ENCODE data around the gene CFAP161. TPM values are rescaled to one million over a fixed set of nuclear protein-coding genes. Genes with fewer than 3 reads are reported as not detected.

The CFAP161 gene
- total RNA-seq, 4 donors from 2014 or later = 6.6 TPM; not detected in 3

DNA sequence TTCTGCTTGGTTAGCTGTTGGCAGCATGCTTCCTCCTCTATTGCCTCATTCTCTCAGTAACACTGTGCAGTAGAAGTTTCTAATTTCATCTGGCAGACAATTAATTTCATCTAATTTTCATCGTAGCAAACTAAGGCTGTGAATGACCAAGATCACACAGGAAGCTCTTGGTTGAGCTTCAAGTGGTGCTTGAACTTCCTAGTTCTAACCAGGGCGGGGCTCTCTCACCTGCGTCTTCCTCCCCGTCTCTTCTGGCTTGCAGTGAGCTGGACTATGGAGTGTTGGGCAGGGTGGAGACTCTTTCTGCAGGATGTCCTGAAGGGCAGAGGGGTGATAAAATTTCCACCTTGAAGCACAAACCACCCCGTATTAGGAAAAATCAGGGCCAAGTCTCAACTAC is 60.7 kb downstream of the CFAP161 start:
- no peaks in the 10 kb centered on the region for H3K4me1 ChIP-seq
- no peak overlapping the region for H3K27ac ChIP-seq
- H3K9me3 ChIP-seq = no peaks in the 10 kb centered on the region
- no peaks in the 10 kb centered on the region for H3K36me3 ChIP-seq
- no peak for DNase-seq
- no peaks in the 10 kb centered on the region for H3K27me3 ChIP-seq
- TF ChIP-seq CTCF (IDR thresholded peaks at IDR 0.05) (no peak), POLR2A (IDR thresholded peaks at IDR 0.05) (no peak)
- no peak overlapping the region for H3K4me3 ChIP-seq

DNA sequence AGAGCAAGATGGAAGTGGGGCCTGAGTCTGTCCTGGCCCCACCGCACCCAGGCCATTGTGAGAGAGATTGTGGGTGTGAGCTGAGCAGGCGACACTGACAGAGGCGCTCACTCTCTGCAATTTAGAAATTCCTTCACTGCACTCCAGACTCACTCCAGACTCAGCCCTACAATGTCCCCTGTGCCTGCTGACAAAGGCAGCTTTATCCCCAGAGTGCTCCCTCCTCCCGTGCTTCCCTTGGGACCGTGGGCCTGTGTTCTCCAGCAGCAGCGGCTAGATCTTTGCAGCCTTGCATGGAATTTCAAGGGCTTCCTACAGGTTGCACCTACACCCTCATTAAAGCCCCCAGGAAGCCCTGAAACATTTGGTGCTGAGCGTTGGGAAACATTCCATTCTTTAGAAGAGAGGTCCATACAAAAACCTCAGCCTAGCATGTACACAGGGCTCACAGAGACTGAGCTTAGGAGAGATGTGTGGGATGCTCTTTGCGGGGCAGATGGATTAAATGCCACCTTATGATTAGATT is 61.3 kb downstream of the CFAP161 start:
- TF ChIP-seq CTCF (IDR thresholded peaks at IDR 0.05) (no peak), POLR2A (IDR thresholded peaks at IDR 0.05) (no peak)
- Histone ChIP-seq H3K4me1 (no peaks in the 10 kb centered on the region), H3K9me3 (no peaks in the 10 kb centered on the region), H3K36me3 (no peaks in the 10 kb centered on the region), H3K4me3 (no peak overlapping the region), H3K27me3 (no peaks in the 10 kb centered on the region), H3K27ac (no peak overlapping the region)
- no peak for DNase-seq

- H3K9me3 ChIP-seq = no peaks in the 10 kb centered on the region
- TF ChIP-seq POLR2A (IDR thresholded peaks at IDR 0.05) (no peak), CTCF (IDR thresholded peaks at IDR 0.05) (no peak)
- H3K27ac ChIP-seq = no peak within 1 kb of the TSS
- H3K4me3 ChIP-seq = no peak within 1 kb of the TSS
- no peak for DNase-seq
- no peaks in the 10 kb centered on the region for H3K36me3 ChIP-seq
- H3K4me1 ChIP-seq = no peaks in the 10 kb centered on the region
- H3K27me3 ChIP-seq = no peaks in the 10 kb centered on the region
Observed at GRCh38 chr15:81196576-81197254, 62.6 kb downstream of the CFAP161 start, which contains the start of gene IL16. IL16 (plus strand) TSS chr15:81196879; CDS start chr15:81225400, 28,521 bp downstream.

DNA sequence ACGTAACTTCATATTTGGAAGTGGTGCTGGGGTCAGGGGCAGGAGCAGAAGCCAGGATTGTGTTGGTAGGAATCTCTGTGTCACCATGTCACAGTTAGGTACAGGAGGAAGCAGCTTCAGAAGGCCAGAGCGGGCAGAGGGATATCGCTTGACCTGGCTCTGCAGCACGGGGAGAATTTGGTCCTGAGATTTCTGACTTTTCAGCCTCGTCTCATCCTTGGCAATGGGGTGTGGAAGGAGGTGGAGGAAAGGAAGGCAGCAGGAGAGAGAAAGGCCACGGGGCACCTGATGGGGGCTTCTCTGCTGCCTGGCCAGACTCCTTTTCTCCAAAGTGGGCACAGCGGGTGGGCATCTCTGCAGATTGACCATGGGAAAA is 63.2 kb downstream of the CFAP161 start:
- H3K4me1 ChIP-seq = no peaks in the 10 kb centered on the region
- H3K27ac ChIP-seq = no peak overlapping the region
- no peak for TF ChIP-seq POLR2A (IDR thresholded peaks at IDR 0.05)
- no peak for TF ChIP-seq CTCF (IDR thresholded peaks at IDR 0.05)
- H3K9me3 ChIP-seq = no peaks in the 10 kb centered on the region
- no peak overlapping the region for H3K4me3 ChIP-seq
- H3K36me3 ChIP-seq = no peaks in the 10 kb centered on the region
- no peaks in the 10 kb centered on the region for H3K27me3 ChIP-seq
- DNase-seq = no peak

- Histone ChIP-seq H3K9me3 (no peaks in the 10 kb centered on the region), H3K4me3 (no peak overlapping the region), H3K4me1 (no peaks in the 10 kb centered on the region), H3K36me3 (no peaks in the 10 kb centered on the region), H3K27me3 (no peaks in the 10 kb centered on the region), H3K27ac (no peak overlapping the region)
- TF ChIP-seq CTCF (IDR thresholded peaks at IDR 0.05) (no peak), POLR2A (IDR thresholded peaks at IDR 0.05) (no peak)
- no peak for DNase-seq
Observed at GRCh38 chr15:81197688-81198281, 63.7 kb downstream of the CFAP161 start.

Other genes starting within 250 kb of the CFAP161 start
- 10 to 100 TPM; 20.3 to 48.7 (median 27.1) TPM for gene MESD, start 144.5 kb upstream of the CFAP161 start, total RNA-seq
- 10 to 100 TPM; 15.4 to 25.6 (median 19.5) TPM for gene TLNRD1, start 133.3 kb upstream of the CFAP161 start, total RNA-seq
- 100 to 1,000 TPM in 1 of 4 donors, 10 to 100 TPM in 1, 1 to 10 TPM in 2; 6.3 to 115 (median 11.6) TPM for gene IL16, start 62.6 kb downstream of the CFAP161 start, total RNA-seq
- gene STARD5, start 189.9 kb downstream of the CFAP161 start, total RNA-seq = 10 to 100 TPM; 37.8 to 39.6 (median 38.7) TPM
- not detected for gene TMC3, start 239.9 kb downstream of the CFAP161 start, total RNA-seq

Data from Peyer's patch (tissue), 4 donors.